GM18861 (cell line): ENCODE data around the gene ZNF28.
"Not testable (repeated sequence)": the region's sequence is repeated elsewhere in the genome, so short reads cannot be mapped to it uniquely, and the experiment has no call there.

Experiments
- ATAC-seq: cut with Tn5 transposase; IDR thresholded peaks from one replicate; pipeline ENCODE4 v1.9.1; 2021; ENCODE audit not compliant: unreplicated experiment

Gene ZNF28

GRCh38 chr19:52782864-52783263 lies 38.6 kb downstream of the ZNF28 start:
- ATAC-seq: not testable (repeated sequence)

- ATAC-seq: no peak
Observed at GRCh38 chr19:52778811-52779210, 42.6 kb downstream of the ZNF28 start.

- not testable (repeated sequence) for ATAC-seq
Observed at GRCh38 chr19:52756447-52756846, 65.0 kb downstream of the ZNF28 start.

- ATAC-seq: no peak
Observed at GRCh38 chr19:52749780-52750179, 71.7 kb downstream of the ZNF28 start.

- no peak for ATAC-seq
Observed at GRCh38 chr19:52748336-52748950, 73.0 kb downstream of the ZNF28 start.
